Ecto neural progenitor cell (in vitro differentiated cells): Measurements from ENCODE around the gene NBAS.

Experiments
- DNase-seq: peaks from one replicate; pipeline ENCODE4 v3.0.0-alpha.2; 2018; ENCODE audit warnings: low spot score

The NBAS gene

GRCh38 chr2:15303874-15304273 is 257.3 kb downstream of the NBAS start:
- no peak for DNase-seq

- DNase-seq: no peak
Observed at GRCh38 chr2:15302154-15302553, 259.0 kb downstream of the NBAS start.

GRCh38 chr2:15300624-15301573 is 260.2 kb downstream of the NBAS start:
- DNase-seq: no peak

DNA sequence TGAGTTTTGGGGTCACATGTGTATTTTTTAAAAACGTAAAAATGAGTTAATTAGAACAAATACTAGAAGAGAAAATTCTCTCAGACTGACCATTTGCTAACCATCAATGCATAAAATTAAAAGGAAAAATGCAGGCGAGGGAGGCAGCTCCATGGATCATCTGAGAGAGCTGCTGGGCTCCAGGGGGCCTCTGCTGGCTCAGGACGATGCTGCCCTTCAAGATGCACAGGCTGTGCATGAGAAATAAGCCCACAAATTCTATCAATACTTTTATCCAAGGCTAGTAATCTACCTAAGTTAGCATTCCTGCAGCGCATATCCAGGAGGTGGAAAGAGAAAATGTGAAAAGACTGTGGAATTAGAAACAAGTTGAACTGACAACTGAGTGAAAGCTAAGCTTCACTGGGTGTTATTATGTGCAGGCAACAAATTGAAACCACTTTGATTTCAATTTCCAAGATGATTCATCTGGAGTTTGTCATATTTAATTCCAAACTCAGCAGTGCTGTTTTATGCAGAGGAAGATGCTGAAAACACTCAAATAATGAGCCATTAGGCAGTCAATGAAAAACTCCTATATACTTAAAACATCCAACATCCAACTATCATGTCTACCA is 261.1 kb downstream of the NBAS start:
- DNase-seq: no peak

GRCh38 chr2:15298770-15299169 is 262.4 kb downstream of the NBAS start:
- no peak for DNase-seq

GRCh38 chr2:15293262-15293937 is 267.7 kb downstream of the NBAS start:
- no peak for DNase-seq

GRCh38 chr2:15287447-15288184 is 273.5 kb downstream of the NBAS start:
- DNase-seq: no peak

GRCh38 chr2:15284614-15285013 is 276.5 kb downstream of the NBAS start:
- no peak for DNase-seq

DNA sequence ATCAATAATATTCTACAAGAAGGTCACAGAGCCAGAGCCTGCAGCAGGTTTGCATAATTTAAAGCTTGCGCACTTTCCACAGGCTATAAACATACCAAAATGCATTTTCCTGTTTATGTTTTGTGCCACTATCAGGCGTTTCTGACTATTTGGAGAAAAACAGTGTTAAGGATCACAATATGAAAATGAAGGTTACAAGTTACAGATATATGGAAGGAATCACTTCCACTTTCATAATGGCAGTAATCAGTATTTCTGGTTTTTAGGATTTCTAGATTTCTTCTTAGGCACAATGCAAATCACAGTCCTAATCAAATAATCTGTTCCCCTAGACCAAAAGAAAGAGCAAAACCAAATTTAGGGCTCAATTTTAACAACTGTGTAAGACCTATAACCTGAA is 279.5 kb downstream of the NBAS start:
- DNase-seq: no peak

GRCh38 chr2:15279201-15279876 is 281.8 kb downstream of the NBAS start:
- DNase-seq: no peak

- DNase-seq: no peak
Observed at GRCh38 chr2:15278296-15278695, 282.8 kb downstream of the NBAS start.

GRCh38 chr2:15275346-15275745 is 285.8 kb downstream of the NBAS start:
- no peak for DNase-seq

GRCh38 chr2:15273452-15273851 is 287.7 kb downstream of the NBAS start:
- no peak for DNase-seq

- no peak for DNase-seq
Observed at GRCh38 chr2:15272942-15273341, 288.2 kb downstream of the NBAS start.

- DNase-seq: no peak
Observed at GRCh38 chr2:15271941-15272542, 289.1 kb downstream of the NBAS start.

- no peak for DNase-seq
Observed at GRCh38 chr2:15271276-15271675, 289.9 kb downstream of the NBAS start.

GRCh38 chr2:15269043-15269442 is 292.1 kb downstream of the NBAS start:
- DNase-seq: no peak

- no peak for DNase-seq
Observed at GRCh38 chr2:15265889-15266288, 295.2 kb downstream of the NBAS start.

- no peak for DNase-seq
Observed at GRCh38 chr2:15263976-15264685, 297.0 kb downstream of the NBAS start.

DNA sequence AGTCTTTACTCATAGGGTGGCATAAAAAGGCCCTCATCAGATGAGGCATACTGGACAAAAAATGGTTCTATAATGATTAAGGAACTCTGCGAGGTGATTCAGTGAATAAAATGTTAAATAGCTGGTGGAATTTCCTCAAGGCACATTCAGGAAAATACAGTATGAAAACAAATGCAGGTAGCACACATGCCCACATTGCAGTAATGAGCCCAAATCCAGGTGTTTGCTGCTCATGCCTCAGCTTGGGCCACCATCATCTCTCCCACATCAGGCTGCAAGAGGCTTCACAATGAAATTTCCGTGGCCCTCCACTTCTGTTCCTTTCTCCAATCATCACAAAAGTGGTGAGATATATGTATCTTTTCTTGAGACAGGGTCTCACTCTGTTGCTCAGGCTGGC is 298.3 kb downstream of the NBAS start:
- DNase-seq: no peak

DNA sequence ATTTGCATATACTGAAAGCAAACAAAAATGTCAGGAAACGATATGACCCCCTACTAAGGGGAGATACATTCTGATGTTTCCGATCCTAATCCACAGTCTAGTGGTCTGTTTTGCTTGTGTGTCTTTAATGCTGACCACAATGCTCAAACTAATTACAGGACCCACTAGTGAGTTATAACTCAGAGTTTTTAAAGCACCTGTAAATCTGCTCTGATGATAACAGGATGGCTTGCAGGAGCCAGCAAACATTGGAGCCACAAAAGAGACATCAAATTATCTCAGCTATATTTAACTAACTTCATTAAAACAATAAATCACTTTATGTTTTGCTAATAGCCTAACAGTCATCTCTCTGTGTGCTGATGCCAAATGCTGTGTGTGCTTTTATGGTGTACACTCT is 300.3 kb downstream of the NBAS start:
- DNase-seq: no peak
